ENCODE measurements around the gene AHSA1. TPM values are rescaled to one million over a fixed set of nuclear protein-coding genes. Genes with fewer than 3 reads are reported as not detected.

The AHSA1 gene
- polyA plus RNA-seq, 2 of the 4 experiments (the other 2 are of a cell fraction): 299 to 307 TPM

Small RNA genes lying within 50 kb of the gene (small RNA-seq; reads per million reads assigned to genes)
- gene RF00404: 0 reads per million in 6 experiments

Other genes starting within 250 kb of the AHSA1 start
- not detected in 2 replicates for gene NGB, start 186.9 kb upstream of the AHSA1 start, polyA plus RNA-seq (2011; rRNA removed)
- gene NGB, start 186.9 kb upstream of the AHSA1 start, polyA plus RNA-seq (2017; fragmentation: RNase III; extraction: RNeasy Plus Mini Kit Qiagen cat#74134 plus additional on column Dnase treatment): not detected in 3 replicates
- 35.0 and 38.7 TPM in 2 replicates for gene POMT2, start 137.2 kb upstream of the AHSA1 start, polyA plus RNA-seq (2011; rRNA removed)
- gene POMT2, start 137.2 kb upstream of the AHSA1 start, polyA plus RNA-seq (2017; fragmentation: RNase III; extraction: RNeasy Plus Mini Kit Qiagen cat#74134 plus additional on column Dnase treatment): 25.9 to 29.0 TPM (median 27.1 TPM) in 3 replicates
- 24.3 and 29.3 TPM in 2 replicates for gene GSTZ1, start 137.1 kb upstream of the AHSA1 start, polyA plus RNA-seq (2011; rRNA removed)
- 29.7 to 33.6 TPM (median 30.1 TPM) in 3 replicates for gene GSTZ1, start 137.1 kb upstream of the AHSA1 start, polyA plus RNA-seq (2017; fragmentation: RNase III; extraction: RNeasy Plus Mini Kit Qiagen cat#74134 plus additional on column Dnase treatment)
- 11.7 and 13.9 TPM in 2 replicates for gene TMED8, start 81.0 kb upstream of the AHSA1 start, polyA plus RNA-seq (2011; rRNA removed)
- 8.1 to 8.8 TPM (median 8.8 TPM) in 3 replicates for gene TMED8, start 81.0 kb upstream of the AHSA1 start, polyA plus RNA-seq (2017; fragmentation: RNase III; extraction: RNeasy Plus Mini Kit Qiagen cat#74134 plus additional on column Dnase treatment)
- 2.0 and 2.7 TPM in 2 replicates for gene SAMD15, start 80.7 kb upstream of the AHSA1 start, polyA plus RNA-seq (2011; rRNA removed)
- gene SAMD15, start 80.7 kb upstream of the AHSA1 start, polyA plus RNA-seq (2017; fragmentation: RNase III; extraction: RNeasy Plus Mini Kit Qiagen cat#74134 plus additional on column Dnase treatment): 2.1 to 2.5 TPM (median 2.2 TPM) in 3 replicates
- 0.34 and 0.45 TPM in 2 replicates for gene NOXRED1, start 34.6 kb upstream of the AHSA1 start, polyA plus RNA-seq (2011; rRNA removed)
- gene NOXRED1, start 34.6 kb upstream of the AHSA1 start, polyA plus RNA-seq (2017; fragmentation: RNase III; extraction: RNeasy Plus Mini Kit Qiagen cat#74134 plus additional on column Dnase treatment): 0.16 to 0.22 TPM (median 0.18 TPM) in 3 replicates
- gene VIPAS39, start 492 bp upstream of the AHSA1 start, polyA plus RNA-seq (2011; rRNA removed): 35.8 and 38.0 TPM in 2 replicates
- 14.9 to 15.3 TPM (median 14.9 TPM) in 3 replicates for gene VIPAS39, start 492 bp upstream of the AHSA1 start, polyA plus RNA-seq (2017; fragmentation: RNase III; extraction: RNeasy Plus Mini Kit Qiagen cat#74134 plus additional on column Dnase treatment)
- gene ISM2, start 40.7 kb downstream of the AHSA1 start, polyA plus RNA-seq (2011; rRNA removed): 0.10 and 0.11 TPM in 2 replicates
- gene ISM2, start 40.7 kb downstream of the AHSA1 start, polyA plus RNA-seq (2017; fragmentation: RNase III; extraction: RNeasy Plus Mini Kit Qiagen cat#74134 plus additional on column Dnase treatment): 0.21 to 0.31 TPM (median 0.22 TPM) in 3 replicates
- gene SPTLC2, start 158.5 kb downstream of the AHSA1 start, polyA plus RNA-seq (2011; rRNA removed): 29.9 and 30.9 TPM in 2 replicates
- 16.3 to 17.6 TPM (median 17.2 TPM) in 3 replicates for gene SPTLC2, start 158.5 kb downstream of the AHSA1 start, polyA plus RNA-seq (2017; fragmentation: RNase III; extraction: RNeasy Plus Mini Kit Qiagen cat#74134 plus additional on column Dnase treatment)
- 24.1 and 24.5 TPM in 2 replicates for gene ALKBH1, start 249.9 kb downstream of the AHSA1 start, polyA plus RNA-seq (2011; rRNA removed)
- 10.9 to 11.9 TPM (median 11.4 TPM) in 3 replicates for gene ALKBH1, start 249.9 kb downstream of the AHSA1 start, polyA plus RNA-seq (2017; fragmentation: RNase III; extraction: RNeasy Plus Mini Kit Qiagen cat#74134 plus additional on column Dnase treatment)